ENCODE data around the gene CFAP57.

CFAP57 gene

DNA sequence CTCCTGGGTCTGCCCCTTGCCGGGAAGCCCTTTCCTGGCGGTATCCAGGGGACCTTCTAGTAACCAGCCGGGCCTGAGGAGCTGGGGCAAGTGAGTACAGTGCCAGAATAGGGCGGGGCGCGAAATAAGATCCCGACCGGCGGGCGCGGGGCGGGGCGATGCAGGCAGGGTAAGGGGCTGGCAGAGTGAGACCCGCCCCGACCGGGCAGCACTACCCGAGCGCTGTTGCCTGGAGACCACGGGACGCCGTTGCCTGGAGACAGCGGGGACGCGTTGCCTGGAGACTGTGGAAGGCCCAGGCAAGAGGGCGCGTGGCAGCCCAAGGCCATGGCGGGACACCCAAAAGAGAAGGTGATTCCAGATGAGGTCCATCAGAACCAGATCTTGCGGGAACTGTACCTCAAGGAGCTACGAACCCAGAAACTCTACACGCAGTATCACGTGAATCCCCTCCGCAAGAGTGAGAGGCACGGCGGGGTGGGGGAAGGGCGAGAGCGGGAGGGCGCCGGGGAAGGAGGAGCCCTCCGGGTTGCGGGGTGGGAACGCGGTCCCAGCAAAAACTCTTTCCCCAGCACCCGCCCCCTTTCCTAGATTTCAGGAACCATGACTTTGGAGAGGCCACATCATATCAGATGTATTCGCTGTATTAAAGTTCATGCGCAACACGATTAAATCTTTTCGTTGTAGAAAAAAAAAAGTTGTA, 24.4 kb upstream of the CFAP57 start:
- H3K4me3 ChIP-seq (replicated peaks; ENCODE audit: low read depth, low read length) = peak overlapping the region; percentile 47
- TF ChIP-seq, protein P1, sequence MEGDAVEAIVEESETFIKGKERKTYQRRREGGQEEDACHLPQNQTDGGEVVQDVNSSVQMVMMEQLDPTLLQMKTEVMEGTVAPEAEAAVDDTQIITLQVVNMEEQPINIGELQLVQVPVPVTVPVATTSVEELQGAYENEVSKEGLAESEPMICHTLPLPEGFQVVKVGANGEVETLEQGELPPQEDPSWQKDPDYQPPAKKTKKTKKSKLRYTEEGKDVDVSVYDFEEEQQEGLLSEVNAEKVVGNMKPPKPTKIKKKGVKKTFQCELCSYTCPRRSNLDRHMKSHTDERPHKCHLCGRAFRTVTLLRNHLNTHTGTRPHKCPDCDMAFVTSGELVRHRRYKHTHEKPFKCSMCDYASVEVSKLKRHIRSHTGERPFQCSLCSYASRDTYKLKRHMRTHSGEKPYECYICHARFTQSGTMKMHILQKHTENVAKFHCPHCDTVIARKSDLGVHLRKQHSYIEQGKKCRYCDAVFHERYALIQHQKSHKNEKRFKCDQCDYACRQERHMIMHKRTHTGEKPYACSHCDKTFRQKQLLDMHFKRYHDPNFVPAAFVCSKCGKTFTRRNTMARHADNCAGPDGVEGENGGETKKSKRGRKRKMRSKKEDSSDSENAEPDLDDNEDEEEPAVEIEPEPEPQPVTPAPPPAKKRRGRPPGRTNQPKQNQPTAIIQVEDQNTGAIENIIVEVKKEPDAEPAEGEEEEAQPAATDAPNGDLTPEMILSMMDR (IDR thresholded peaks at IDR 0.05; ENCODE audit: low read depth, low read length, missing control alignments) = no peak
- DNase-seq (ENCODE audit: extremely low read depth, low read depth) = peak; percentile 55

DNA sequence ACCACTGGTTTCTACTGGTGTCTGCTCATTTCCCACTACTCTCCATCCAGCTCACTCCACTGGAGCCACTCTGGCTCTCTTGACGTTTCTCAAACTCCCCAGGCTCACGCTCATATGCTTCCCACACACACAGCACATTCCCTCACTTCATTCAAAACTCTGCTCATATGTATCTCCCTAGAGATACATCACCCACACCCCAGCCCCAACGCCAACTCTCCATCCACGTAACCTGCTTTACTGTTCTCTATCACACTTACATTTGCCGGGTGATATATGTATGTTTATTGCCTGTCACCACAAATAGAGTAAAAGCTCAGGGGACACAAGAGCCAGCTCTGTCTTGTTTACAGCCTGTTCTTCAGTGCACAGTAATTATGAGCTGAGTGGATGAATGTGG, 22.2 kb upstream of the CFAP57 start:
- DNase-seq (ENCODE audit: extremely low read depth, low read depth) = no peak
- H3K4me3 ChIP-seq (replicated peaks; ENCODE audit: low read depth, low read length) = no peak overlapping the region
- TF ChIP-seq, protein P1 (IDR thresholded peaks at IDR 0.05; ENCODE audit: low read depth, low read length, missing control alignments) = no peak

DNA sequence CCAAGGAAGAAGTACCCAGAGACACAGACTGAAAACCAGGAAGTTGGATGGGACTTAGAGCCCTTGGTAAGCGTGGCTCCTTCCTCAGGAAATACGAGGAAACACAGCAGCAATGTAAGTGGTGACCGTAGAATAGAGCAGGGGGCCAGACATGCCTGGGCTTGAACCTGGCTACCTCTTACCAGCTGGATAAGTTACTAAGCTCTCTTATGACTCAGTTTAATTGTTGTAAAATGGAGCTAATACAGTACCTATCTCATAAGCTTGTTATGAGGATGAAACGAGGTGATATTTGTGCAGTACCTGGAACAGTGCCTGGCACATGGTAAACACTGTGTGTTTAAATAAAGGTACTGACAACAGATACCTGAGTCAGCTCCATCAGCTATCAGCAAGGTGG, 19.3 kb upstream of the CFAP57 start:
- TF ChIP-seq, protein P1 (IDR thresholded peaks at IDR 0.05; ENCODE audit: low read depth, low read length, missing control alignments) = no peak
- DNase-seq (ENCODE audit: extremely low read depth, low read depth) = no peak
- no peak overlapping the region for H3K4me3 ChIP-seq (replicated peaks; ENCODE audit: low read depth, low read length)

DNA sequence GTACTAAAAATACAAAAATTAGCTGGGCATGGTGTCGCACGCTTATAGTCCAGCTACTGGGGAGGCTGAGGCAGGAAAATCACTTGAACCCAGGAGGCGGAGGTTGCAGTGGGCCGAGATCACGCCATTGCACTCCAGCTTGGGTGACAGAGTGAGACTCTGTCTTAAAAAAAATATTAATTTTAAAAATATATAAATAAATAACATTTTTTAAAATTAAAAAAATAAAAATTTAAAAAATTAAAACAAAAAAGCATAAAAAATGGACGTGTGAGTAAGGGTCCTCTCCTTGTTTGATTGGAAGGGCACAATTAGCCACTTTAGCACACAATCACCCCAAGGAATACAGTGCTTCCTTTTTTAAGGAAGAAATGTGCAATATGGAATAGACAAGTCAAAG, 18.7 kb upstream of the CFAP57 start:
- TF ChIP-seq, protein P1 (IDR thresholded peaks at IDR 0.05; ENCODE audit: low read depth, low read length, missing control alignments) = no peak

DNA sequence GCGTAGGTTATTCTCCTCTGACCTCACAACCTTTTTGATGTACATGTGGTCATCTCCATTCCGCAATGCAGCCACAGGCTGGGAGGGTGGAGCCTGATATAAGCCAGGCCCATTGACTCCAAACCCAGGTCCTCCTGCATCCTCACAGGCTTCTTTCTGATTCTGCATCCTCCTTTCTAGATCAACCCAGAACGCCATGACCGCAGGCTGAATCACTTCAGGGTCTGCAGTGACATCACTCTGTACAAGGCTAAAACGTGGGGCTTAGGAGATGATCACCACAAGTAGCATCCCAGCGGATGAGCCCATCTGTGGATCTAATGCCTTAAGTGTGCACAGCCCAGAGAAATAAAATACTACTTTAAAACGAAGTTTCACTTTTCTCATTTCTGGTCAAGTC, 16.1 kb upstream of the CFAP57 start:
- H3K4me3 ChIP-seq (replicated peaks; ENCODE audit: low read depth, low read length) = no peak overlapping the region
- TF ChIP-seq, protein P1 (IDR thresholded peaks at IDR 0.05; ENCODE audit: low read depth, low read length, missing control alignments) = no peak
- DNase-seq (ENCODE audit: extremely low read depth, low read depth) = no peak

More for the DNA sequence above, 18.7 kb upstream of the CFAP57 start:
- DNase-seq (ENCODE audit: extremely low read depth, low read depth) = no peak
- no peak overlapping the region for H3K4me3 ChIP-seq (replicated peaks; ENCODE audit: low read depth, low read length)

DNA sequence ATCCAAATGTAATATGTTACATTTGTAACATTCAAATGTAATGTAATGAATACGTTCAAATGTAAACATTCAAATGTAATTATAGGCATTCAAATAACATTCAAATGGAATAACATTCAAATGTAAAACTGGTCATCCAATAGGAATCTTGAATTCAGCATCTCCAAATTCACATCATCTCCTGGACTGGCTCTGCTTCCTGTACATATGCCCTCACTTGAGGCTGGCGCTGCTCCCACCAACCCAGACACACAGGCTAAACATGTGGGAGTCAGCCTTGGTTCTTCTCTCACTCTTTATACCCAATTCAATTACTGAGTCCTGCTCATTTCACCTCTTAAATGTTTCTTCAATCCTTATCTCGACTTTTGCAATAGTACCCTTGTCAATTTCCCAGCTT, 7.0 kb upstream of the CFAP57 start:
- TF ChIP-seq, protein P1 (IDR thresholded peaks at IDR 0.05; ENCODE audit: low read depth, low read length, missing control alignments) = no peak
- H3K4me3 ChIP-seq (replicated peaks; ENCODE audit: low read depth, low read length) = no peak overlapping the region
- no peak for DNase-seq (ENCODE audit: extremely low read depth, low read depth)

DNA sequence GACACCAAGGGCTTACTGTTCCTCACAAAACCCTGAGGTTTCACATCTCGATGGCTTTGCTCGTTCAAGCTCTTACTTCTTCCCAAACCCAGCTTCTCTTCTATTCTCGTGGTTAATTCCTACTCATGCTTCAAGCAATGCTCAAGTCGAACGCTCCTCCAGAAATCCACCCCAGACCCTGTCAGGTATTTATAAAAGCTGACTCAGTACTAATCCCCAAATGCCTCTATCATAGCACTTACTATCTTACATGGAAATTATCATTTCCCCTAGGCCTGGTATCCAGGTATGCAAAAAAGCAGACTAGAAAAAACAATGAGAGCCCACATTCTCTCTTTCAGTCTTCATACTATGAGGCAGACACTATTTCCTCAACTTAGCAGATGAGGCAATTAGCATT, 6.4 kb upstream of the CFAP57 start:
- DNase-seq (ENCODE audit: extremely low read depth, low read depth) = no peak
- TF ChIP-seq, protein P1 (IDR thresholded peaks at IDR 0.05; ENCODE audit: low read depth, low read length, missing control alignments) = no peak
- H3K4me3 ChIP-seq (replicated peaks; ENCODE audit: low read depth, low read length) = no peak overlapping the region
